ENCODE measurements around the gene PILRB.

DNA sequence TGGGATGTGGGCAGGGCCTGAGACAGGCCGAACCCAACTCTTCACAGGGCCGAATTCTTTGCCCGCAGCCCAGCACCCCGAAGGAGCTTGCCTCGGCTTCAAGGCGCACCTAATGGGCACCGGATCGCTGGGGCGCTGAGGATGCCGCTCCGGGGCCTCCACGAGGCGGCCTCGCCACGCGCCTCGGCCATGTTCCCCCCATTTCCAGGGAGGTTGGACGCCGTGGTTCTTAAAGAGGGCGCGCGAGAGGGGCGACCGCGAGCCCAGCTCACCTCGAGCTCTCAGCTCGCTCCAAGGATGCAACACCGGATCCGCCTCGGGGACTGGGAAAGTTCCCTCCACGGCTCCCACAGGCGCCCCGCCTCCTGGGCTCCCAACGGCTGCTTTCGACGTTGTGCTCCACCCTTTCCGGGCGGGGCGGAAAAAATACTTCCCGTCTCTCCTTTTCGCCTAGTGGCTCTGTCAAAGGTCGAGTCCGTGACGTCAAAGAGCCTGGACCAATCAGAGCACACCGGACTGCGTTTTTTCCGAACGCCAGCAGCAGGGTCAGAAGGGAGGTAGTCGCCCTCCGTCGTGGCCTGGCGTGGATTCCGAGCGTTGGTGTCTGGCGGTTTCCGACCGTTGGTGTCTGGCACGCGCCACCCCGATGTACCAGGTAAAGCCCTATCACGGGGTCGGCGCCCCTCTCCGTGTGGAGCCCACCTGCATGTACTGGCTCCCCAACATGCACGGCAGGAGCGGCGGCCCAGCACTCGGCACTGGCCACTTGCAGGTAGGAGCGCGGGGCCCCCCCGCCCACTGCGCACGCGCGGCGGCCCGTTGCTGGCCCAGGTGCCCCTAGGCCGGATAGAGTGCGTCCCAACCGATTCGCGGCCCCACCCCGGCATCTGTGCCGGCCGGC, 22.1 kb upstream of the PILRB start:
- peak; percentile 98 to 100 for TF ChIP-seq POLR2A (IDR thresholded peaks at IDR 0.05)
- TF ChIP-seq, protein P1, sequence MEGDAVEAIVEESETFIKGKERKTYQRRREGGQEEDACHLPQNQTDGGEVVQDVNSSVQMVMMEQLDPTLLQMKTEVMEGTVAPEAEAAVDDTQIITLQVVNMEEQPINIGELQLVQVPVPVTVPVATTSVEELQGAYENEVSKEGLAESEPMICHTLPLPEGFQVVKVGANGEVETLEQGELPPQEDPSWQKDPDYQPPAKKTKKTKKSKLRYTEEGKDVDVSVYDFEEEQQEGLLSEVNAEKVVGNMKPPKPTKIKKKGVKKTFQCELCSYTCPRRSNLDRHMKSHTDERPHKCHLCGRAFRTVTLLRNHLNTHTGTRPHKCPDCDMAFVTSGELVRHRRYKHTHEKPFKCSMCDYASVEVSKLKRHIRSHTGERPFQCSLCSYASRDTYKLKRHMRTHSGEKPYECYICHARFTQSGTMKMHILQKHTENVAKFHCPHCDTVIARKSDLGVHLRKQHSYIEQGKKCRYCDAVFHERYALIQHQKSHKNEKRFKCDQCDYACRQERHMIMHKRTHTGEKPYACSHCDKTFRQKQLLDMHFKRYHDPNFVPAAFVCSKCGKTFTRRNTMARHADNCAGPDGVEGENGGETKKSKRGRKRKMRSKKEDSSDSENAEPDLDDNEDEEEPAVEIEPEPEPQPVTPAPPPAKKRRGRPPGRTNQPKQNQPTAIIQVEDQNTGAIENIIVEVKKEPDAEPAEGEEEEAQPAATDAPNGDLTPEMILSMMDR (IDR thresholded peaks at IDR 0.05), result peak in 1 of 6 experiments; percentile 7

Data from adrenal gland (tissue), 5 donors.